Activated CD4-positive, alpha-beta T cell treated with anti-CD3 and anti-CD28 coated beads for 24 hours (primary cell): ENCODE results near the gene GOLGA2.

Source experiments
- DNase-seq, 2 donors: peaks; one replicate each; pipeline ENCODE4 v3.0.0-alpha.2; 2020; ENCODE audit warnings: low read depth in 2 of 2

GOLGA2 gene

GRCh38 chr9:128257907-128258306, 17.9 kb downstream of the GOLGA2 start:
- DNase-seq = no peak

GRCh38 chr9:128257086-128257825, 18.6 kb downstream of the GOLGA2 start:
- DNase-seq = no peak

- peak in 1 of 2 donors; percentile 28 for DNase-seq
Observed at GRCh38 chr9:128254855-128255759, 20.7 kb downstream of the GOLGA2 start.

DNA sequence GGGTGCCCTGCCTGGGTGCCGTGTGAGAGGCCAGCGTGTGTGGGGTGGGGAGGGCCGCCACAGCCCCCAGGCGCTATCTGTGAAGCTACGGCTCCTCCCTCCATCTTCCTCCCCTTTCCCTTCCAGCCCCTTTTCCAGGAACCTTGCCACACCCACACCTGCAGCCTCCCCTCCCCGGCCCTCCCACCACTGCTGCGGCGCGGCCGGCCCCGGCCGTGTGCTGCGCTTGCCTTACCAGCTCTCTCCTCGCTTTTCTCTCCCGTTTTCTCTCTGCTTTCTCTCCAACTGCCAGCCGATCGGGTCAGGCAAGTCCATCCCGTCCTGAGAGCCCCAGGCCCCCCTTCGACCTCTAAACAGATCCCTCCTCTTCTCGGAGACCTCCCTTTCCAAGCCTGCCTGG, 21.4 kb downstream of the GOLGA2 start:
- DNase-seq = no peak

DNA sequence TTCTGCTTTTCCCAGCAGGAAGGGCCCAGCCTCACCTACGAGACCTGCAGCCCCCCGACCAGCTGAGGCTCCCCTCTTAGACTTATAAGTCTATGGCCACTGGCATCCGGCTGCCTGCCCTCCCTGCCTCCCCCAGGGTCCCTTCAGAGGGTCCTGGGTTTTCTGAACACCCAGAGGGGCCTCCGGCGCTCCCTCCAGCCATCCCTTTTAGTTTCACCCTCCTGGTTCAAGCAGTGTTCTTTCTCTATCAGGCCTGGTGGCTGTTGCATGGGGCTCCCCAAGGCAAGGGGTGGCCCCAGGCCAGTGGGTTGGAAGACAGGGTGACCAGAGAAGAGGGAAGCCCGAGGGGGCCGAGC, 21.8 kb downstream of the GOLGA2 start:
- DNase-seq = no peak

- no peak for DNase-seq
Observed at GRCh38 chr9:128253140-128253990, 22.4 kb downstream of the GOLGA2 start.

GRCh38 chr9:128252317-128253139, 23.3 kb downstream of the GOLGA2 start:
- DNase-seq = no peak

GRCh38 chr9:128251732-128252100, 24.1 kb downstream of the GOLGA2 start:
- DNase-seq = no peak

- DNase-seq = no peak
Observed at GRCh38 chr9:128250839-128251731, 24.7 kb downstream of the GOLGA2 start.

DNA sequence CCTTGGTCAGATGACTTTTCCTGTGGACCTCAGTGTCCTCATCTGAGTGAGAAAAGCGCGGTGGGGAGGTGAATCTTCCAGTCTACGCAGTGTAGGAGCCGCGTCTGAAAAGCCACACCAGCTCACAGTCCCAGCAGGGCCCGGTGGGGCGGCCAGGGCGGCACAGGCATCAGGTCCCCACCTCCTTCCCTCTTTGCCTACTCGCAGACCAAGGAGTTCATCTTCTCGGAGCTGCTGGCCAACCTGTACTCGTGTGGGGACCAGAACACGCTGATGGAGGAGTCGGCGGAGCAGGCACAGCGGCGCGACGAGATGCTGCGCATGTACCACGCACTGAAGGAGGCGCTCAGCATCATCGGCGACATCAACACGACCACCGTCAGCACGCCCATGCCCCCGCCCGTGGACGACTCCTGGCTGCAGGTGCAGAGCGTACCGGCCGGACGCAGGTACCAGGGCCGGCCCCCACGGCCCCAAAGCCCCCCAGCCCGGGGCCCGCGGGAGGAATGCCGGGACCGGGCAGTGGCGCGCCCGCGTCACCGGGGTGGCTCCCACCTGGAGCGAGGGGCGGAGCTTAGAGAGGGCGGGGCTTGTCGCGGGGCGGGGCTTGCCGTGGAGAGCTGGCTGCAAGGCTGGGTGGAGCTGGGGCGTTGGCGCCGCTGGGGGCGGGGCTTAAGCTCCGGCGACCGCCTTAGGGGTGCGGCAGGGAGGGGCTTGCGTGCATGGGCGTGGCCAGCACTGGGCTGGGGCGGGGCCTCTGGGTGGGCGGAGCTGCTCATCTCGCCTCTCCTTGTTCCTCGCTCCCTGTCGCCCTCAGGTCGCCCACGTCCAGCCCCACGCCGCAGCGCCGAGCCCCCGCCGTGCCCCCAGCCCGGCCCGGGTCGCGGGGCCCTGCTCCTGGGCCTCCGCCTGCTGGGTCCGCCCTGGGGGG, 25.6 kb downstream of the GOLGA2 start:
- peak; percentile 98 to 100 for DNase-seq

- DNase-seq = no peak
Observed at GRCh38 chr9:128249558-128249907, 26.3 kb downstream of the GOLGA2 start.

DNA sequence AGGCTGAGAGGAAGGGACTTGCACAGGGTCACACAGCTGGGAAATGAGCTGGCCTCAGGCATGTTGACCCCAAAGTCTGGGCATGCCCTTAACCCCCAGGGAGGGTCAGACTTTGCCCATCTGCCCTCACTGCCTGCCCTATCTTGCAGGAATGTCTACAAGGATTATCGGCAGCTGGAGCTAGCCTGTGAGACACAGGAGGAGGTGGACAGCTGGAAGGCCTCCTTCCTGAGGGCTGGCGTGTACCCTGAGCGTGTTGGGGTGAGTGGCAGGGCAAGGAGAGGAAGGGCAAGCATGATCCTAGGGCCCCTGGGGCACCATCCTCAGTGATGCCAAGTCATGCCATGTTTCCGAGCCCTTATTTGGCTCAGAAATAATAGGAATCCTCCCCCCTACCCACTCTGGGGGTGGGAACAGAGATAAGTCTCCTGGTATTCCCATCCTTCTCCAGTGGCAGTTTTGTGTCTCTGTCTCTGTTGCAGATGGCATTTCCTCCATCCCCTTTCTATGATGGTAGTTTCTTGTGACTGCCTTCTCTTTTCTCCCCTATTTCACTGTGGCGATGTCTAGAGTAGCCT, 28.5 kb downstream of the GOLGA2 start:
- no peak for DNase-seq

DNA sequence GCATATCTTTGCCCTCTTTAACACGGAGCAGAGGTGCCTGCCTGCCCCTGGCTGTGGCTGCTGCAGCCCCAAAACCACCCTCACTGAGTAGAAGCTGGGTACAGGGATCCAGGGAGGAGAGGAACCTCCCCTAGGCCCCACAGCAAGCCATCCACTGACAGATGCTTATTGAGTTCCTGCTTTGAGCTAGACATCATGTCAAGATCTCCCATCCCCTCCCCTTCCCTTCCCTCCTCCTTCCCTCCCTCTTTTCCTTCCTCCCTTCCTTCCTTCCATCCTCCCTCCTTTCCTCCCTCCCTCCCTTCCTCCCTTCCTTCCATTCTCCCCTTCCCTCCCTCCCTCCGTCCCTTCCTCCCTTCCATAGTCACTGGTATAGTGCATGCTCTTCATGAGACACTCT, 29.3 kb downstream of the GOLGA2 start:
- no peak for DNase-seq

GRCh38 chr9:128245421-128246151, 30.2 kb downstream of the GOLGA2 start:
- DNase-seq = no peak

GRCh38 chr9:128244837-128245231, 31.0 kb downstream of the GOLGA2 start:
- DNase-seq = no peak

DNA sequence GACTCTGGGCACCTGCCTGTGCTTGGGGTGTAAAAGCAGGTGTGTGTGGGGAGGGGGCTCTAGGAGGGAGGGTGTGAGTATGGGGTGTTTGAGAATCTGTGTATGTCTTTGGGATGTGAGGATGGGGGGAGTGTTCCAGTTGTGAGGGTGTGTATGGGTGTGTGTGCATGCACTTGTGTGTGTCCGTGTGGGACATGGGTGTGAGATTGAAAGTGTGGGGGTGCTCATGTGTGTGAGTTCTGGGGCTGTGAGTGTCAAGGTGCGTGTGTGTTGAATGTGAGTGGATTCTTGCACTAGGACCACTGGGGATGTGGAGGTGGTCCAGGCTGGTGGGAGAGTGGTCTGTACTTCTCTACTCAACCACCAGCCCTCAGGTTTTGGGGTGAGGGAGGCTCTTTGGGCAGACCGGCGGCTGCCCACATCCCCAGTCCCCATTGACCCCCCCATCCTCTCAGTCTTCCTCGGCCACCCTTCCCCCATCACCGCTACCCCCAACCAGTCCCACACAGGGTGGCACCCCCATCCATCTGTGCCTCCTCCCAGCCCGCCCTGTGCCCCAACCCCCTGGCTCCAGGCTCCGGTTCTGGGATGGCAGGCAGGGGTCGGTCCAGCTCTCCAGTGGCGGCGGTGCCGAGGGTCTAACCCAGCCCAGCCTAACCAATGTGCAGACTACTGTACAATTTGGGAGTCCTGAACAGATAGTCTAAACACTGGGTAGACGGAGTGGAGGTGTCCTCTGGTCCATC, 31.5 kb downstream of the GOLGA2 start:
- DNase-seq = no peak

DNA sequence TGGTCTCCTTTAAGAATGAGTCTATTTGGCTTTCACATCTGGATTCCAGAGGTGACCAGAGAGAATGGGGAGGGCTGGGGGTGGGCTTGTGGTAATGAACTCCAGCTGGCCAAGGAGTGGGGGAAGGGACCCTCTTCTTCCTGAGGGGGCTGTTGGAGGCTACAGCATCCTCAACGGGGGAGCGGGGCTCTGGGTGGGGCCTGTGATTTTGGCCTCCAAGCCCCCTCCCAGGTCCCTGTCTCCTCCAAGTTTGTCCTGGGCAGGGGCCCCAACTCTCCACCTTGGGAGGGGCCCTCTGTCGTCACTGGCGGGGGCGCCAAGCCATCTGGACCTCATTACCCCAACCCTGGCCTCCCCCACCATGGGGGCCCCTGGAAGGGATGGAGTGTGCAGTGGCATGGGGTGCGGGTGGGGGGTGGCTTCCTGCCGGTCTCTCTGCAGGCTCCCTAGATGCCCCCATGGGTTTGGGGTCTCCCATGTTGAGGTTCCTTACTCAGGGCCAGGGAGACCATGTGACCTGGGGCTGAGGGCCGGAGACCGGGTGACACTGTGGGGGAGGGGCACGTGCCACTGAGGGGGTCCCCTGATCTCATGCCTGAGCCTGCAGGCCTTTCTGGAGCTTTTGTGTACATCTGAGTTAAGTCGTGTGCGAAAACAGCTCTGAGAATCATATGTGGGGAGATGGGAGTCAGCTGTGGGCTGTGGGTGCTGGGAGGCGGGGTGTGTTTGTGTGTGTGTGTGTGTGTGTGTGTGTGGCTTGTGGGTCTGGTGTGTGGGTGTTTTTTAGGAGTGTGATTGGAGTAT, 32.4 kb downstream of the GOLGA2 start:
- DNase-seq = no peak
